SHP77 (cell line): ENCODE data around the gene TLL2.

ENCODE experiments used
- DNase-seq, 2 experiments: peaks; one replicate each; lab custom pipeline; 2025; lab: John Stamatoyannopoulos, UW

TLL2 gene

GRCh38 chr10:96322275-96322674, 191.5 kb downstream of the TLL2 start:
- DNase-seq, result no peak

- DNase-seq, result no peak
Observed at GRCh38 chr10:96321822-96322221, 191.9 kb downstream of the TLL2 start.

- peak in 1 of 2 experiments; percentile 12 for DNase-seq
Observed at GRCh38 chr10:96319754-96320474, 193.8 kb downstream of the TLL2 start.

GRCh38 chr10:96317067-96317833, 196.5 kb downstream of the TLL2 start:
- no peak for DNase-seq
